HEK293T (cell line): ENCODE results near the gene COX7B.
A peak's percentile ranks its signal among the peaks of the same experiment; 100 is the strongest.
"Not testable (repeated sequence)": the region's sequence is repeated elsewhere in the genome, so short reads cannot be mapped to it uniquely, and the experiment has no call there.

Source experiments
- CTCF ChIA-PET: fragments of 350-600 bp; formaldehyde crosslinking; extraction: SDS; loops from one replicate; lab custom pipeline; 2021; ENCODE audit warnings: antibody characterized with exemption, inconsistent platforms; lab: Yijun Ruan, JAX
- POLR2A ChIA-PET: fragments of 350-600 bp; formaldehyde crosslinking; extraction: SDS; loops from one replicate; lab custom pipeline; 2020; ENCODE audit warnings: antibody characterized with exemption, inconsistent platforms; lab: Yijun Ruan, JAX
- DNase-seq: peaks from one replicate; pipeline ENCODE4 v3.0.0; 2012; ENCODE audit warnings: mixed read lengths; ENCODE audit errors: extremely low spot score
- ARNT ChIP-seq: fragments of 450-650 bp; IDR thresholded peaks from 2 replicates; pipeline ENCODE4 v1.6.1; 2017; ENCODE audit warnings: mild to moderate bottlenecking
- BHLHE40 ChIP-seq: fragments of 450-650 bp; IDR thresholded peaks from 2 replicates; pipeline ENCODE4 v1.6.1; 2016; ENCODE audit warnings: mild to moderate bottlenecking, moderate library complexity, borderline replicate concordance
- CTBP1 ChIP-seq: fragments of 450-650 bp; IDR thresholded peaks from 2 replicates; pipeline ENCODE4 v1.6.1; 2016; ENCODE audit warnings: borderline replicate concordance
- ELF4 ChIP-seq: fragments of 450-650 bp; IDR thresholded peaks from 2 replicates; pipeline ENCODE4 v1.6.1; 2017; ENCODE audit warnings: antibody characterized with exemption
- FOXA1 ChIP-seq: fragments of 450-650 bp; IDR thresholded peaks from 2 replicates; pipeline ENCODE4 v1.6.1; 2016; ENCODE audit warnings: mild to moderate bottlenecking
- FOXK2 ChIP-seq: fragments of 450-650 bp; IDR thresholded peaks from 2 replicates; pipeline ENCODE4 v1.6.1; 2016; ENCODE audit warnings: mild to moderate bottlenecking
- FOXM1 ChIP-seq: fragments of 450-650 bp; IDR thresholded peaks from 2 replicates; pipeline ENCODE4 v1.6.1; 2017; ENCODE audit warnings: mild to moderate bottlenecking, borderline replicate concordance
- HDGF ChIP-seq: fragments of 450-650 bp; IDR thresholded peaks from 2 replicates; pipeline ENCODE4 v1.6.1; 2017; ENCODE audit warnings: antibody characterized with exemption, borderline replicate concordance
- L3MBTL2 ChIP-seq: fragments of 450-650 bp; conservative IDR thresholded peaks from 2 replicates; pipeline ENCODE4 v1.6.1; 2016; ENCODE audit warnings: mild to moderate bottlenecking
- LEF1 ChIP-seq: fragments of 450-650 bp; IDR thresholded peaks from 2 replicates; pipeline ENCODE4 v1.6.1; 2017; ENCODE audit warnings: mild to moderate bottlenecking, borderline replicate concordance
- NFRKB ChIP-seq: fragments of 450-650 bp; IDR thresholded peaks from 2 replicates; pipeline ENCODE4 v1.6.1; 2016; ENCODE audit warnings: mild to moderate bottlenecking, moderate library complexity
- SP1 ChIP-seq: fragments of 450-650 bp; IDR thresholded peaks from 2 replicates; pipeline ENCODE4 v1.6.1; 2017
- SUZ12 ChIP-seq: fragments of 450-650 bp; IDR thresholded peaks from 2 replicates; pipeline ENCODE4 v1.6.1; 2016; ENCODE audit warnings: mild to moderate bottlenecking
- TARDBP ChIP-seq: fragments of 450-650 bp; IDR thresholded peaks from 2 replicates; pipeline ENCODE4 v1.6.1; 2016
- ZNF384 ChIP-seq: fragments of 450-650 bp; IDR thresholded peaks from 2 replicates; pipeline ENCODE4 v1.6.1; 2016
- TF ChIP-seq, protein P1 (sequence below): fragments of 450-650 bp; IDR thresholded peaks from 2 replicates; pipeline ENCODE4 v1.6.1; 2016

Gene COX7B

DNA sequence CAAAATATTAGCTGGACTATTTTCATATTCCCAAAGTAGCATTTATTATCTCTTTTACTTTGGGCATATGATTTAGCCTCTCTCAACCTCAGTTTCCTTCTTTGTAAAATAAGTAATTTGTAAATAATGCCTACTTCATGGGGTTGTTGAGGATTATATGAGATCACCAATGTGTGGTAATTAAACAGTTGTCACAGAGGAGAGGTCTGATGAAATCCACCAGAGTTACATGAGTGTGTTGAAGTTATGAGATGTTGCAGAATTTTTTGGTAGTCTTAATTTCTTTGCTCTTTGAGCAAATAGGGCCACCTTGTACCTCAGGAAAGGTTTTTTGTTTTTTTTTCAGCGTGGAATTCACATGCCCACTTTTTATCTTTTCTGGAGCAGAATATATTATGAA, 1.4 kb downstream of the COX7B start:
- TF ChIP-seq L3MBTL2 (no peak), LEF1 (no peak), ZNF384 (no peak), SUZ12 (no peak), ARNT (no peak), HDGF (no peak), FOXK2 (no peak), NFRKB (no peak), BHLHE40 (no peak), SP1 (no peak), FOXA1 (no peak), CTBP1 (no peak), TARDBP (no peak), ELF4 (no peak), FOXM1 (no peak)
- TF ChIP-seq, protein P1, sequence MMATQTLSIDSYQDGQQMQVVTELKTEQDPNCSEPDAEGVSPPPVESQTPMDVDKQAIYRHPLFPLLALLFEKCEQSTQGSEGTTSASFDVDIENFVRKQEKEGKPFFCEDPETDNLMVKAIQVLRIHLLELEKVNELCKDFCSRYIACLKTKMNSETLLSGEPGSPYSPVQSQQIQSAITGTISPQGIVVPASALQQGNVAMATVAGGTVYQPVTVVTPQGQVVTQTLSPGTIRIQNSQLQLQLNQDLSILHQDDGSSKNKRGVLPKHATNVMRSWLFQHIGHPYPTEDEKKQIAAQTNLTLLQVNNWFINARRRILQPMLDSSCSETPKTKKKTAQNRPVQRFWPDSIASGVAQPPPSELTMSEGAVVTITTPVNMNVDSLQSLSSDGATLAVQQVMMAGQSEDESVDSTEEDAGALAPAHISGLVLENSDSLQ: no peak
- ChIA-PET POLR2A (interaction anchor here (2.7 kb wide), 1 partner anchor 12 kb away, joined by 13 read pairs; no protein-coding TSS in a partner anchor), CTCF (interaction anchor here (0.5 kb wide), 1 partner anchor 278 kb away, joined by 3 read pairs; no protein-coding TSS in a partner anchor)
- DNase-seq: no peak

- no peak for TF ChIP-seq FOXK2
- no peak for TF ChIP-seq BHLHE40
- no peak for TF ChIP-seq CTBP1
- no peak for TF ChIP-seq TARDBP
- TF ChIP-seq SUZ12: no peak
- TF ChIP-seq, protein P1: no peak
- no peak for TF ChIP-seq FOXA1
- TF ChIP-seq HDGF: no peak
- TF ChIP-seq ZNF384: no peak
- TF ChIP-seq ELF4: no peak
- TF ChIP-seq LEF1: no peak
- TF ChIP-seq NFRKB: no peak
- TF ChIP-seq ARNT: no peak
- TF ChIP-seq SP1: no peak
- TF ChIP-seq L3MBTL2: no peak
- CTCF ChIA-PET: no interaction called here
- POLR2A ChIA-PET: no interaction called here
- no peak for DNase-seq
Observed at GRCh38 chrX:77901506-77901905, 2.2 kb downstream of the COX7B start.

GRCh38 chrX:77910108-77910840, 11.0 kb downstream of the COX7B start, which contains the start of gene ATP7A:
ATP7A (plus strand) TSS chrX:77910693; CDS start chrX:77971642, 60,949 bp downstream.
- peak; percentile 88 for DNase-seq
- TF ChIP-seq ELF4: peak; percentile 60; the same call in 1 of the 2 replicates
- TF ChIP-seq BHLHE40: no peak
- TF ChIP-seq L3MBTL2: peak; percentile 86
- no peak for TF ChIP-seq TARDBP
- ChIA-PET POLR2A (interaction anchor here (0.8 to 1.7 kb wide), 3 partner anchors 8 to 103 kb away, joined by 3 to 23 read pairs (median 4); partner anchors contain the start of gene COX7B), CTCF (interaction anchor here (0.5 to 3.1 kb wide), 3 partner anchors 9 to 114 kb away, joined by 3 to 7 read pairs (median 4); partner anchors contain the start of gene COX7B)

- CTCF ChIA-PET: no interaction called here
- TF ChIP-seq TARDBP (no peak), LEF1 (no peak)
- no peak for DNase-seq
- POLR2A ChIA-PET: interaction anchor here (0.9 kb wide), 1 partner anchor 222 kb away, joined by 3 read pairs; the partner anchor contains the start of gene TAF9B
Observed at GRCh38 chrX:77917294-77917933, 18.1 kb downstream of the COX7B start.

DNA sequence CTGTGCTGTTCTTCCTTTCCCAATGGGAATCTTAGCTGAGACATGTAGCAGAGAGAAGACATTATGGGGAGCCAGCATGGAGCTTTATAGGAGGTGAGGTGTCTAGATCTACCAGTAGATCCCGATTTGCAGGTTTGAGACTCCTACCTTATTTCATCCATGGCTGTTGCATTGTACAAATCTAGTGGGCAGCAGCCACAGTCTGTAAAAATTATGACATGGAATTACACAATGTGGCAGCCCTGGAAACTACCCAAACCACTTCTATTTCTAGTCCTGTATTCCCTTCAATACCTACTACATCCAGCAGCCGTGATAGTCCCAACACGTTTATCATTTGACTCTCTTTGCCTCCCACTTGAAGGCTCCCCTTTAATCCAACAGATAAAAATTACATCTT, 19.3 kb downstream of the COX7B start:
- ChIA-PET CTCF (interaction anchor here (0.7 kb wide), 1 partner anchor 8 kb away, joined by 3 read pairs; the partner anchor contains the start of gene ATP7A), POLR2A (interaction anchor here (1.2 kb wide), 1 partner anchor 8 kb away, joined by 3 read pairs; the partner anchor contains the start of gene ATP7A)
- TF ChIP-seq SUZ12 (no peak), ELF4 (no peak)

GRCh38 chrX:77919370-77919769, 20.1 kb downstream of the COX7B start:
- POLR2A ChIA-PET, DNase-seq: not testable (repeated sequence)
- CTCF ChIA-PET: interaction anchor here (0.6 to 0.7 kb wide), 2 partner anchors 9 to 13 kb away, joined by 3 read pairs; partner anchors contain the start of gene ATP7A

More for the DNA sequence above, 19.3 kb downstream of the COX7B start:
- no peak for DNase-seq

- TF ChIP-seq CTBP1: no peak
- no peak for TF ChIP-seq ELF4
- TF ChIP-seq FOXK2: no peak
- no peak for TF ChIP-seq ARNT
- TF ChIP-seq L3MBTL2: no peak
- no peak for TF ChIP-seq LEF1
- no peak for TF ChIP-seq TARDBP
- no peak for TF ChIP-seq FOXA1
- TF ChIP-seq FOXM1: no peak
- TF ChIP-seq ZNF384: no peak
- TF ChIP-seq BHLHE40: no peak
- TF ChIP-seq HDGF: no peak
- TF ChIP-seq, protein P1: no peak
- TF ChIP-seq SUZ12: no peak
- TF ChIP-seq NFRKB: no peak
- TF ChIP-seq SP1: no peak
- no peak for DNase-seq
- POLR2A ChIA-PET: no interaction called here
- CTCF ChIA-PET: no interaction called here
Observed at GRCh38 chrX:77922787-77923186, 23.5 kb downstream of the COX7B start.
